GM12878 (cell line): ENCODE data around the gene SCAMP4. TPM values are rescaled to one million over a fixed set of nuclear protein-coding genes. Genes with fewer than 3 reads are reported as not detected.

Experiments used
- ATAC-seq: fragments of 200-7000 bp; cut with Tn5 transposase; 3 replicates; pipeline ENCODE4 v1.9.1; 2020; ENCODE audit warnings: mild to moderate bottlenecking, moderate library complexity
- BruUV-seq: library from RNA; stranded (reverse); fragments of 400-500 nt; replicated peaks from 2 replicates; lab custom pipeline; 2021; lab: Mats Ljungman, UMichigan
- CTCF ChIA-PET: fragments of 300-600 bp; sonication (Branson Sonifier 250); formaldehyde crosslinking; extraction: SDS; loops from one replicate; lab custom pipeline; 2021; ENCODE audit warnings: inconsistent platforms; lab: Yijun Ruan, JAX
- POLR2A ChIA-PET: fragments of 350-600 bp; formaldehyde crosslinking; extraction: SDS; loops from one replicate; lab custom pipeline; 2021; ENCODE audit warnings: inconsistent platforms; lab: Charles Lee
- RAD21 ChIA-PET: fragments of 300-600 bp; sonication (Branson Sonifier 250); formaldehyde crosslinking; loops from one replicate; lab custom pipeline; 2023; ENCODE audit warnings: antibody characterized with exemption; ENCODE audit not compliant: unreplicated experiment; lab: Charles Lee
- SMC1A ChIA-PET: fragments of 300-600 bp; sonication (Branson Sonifier 250); formaldehyde crosslinking; loops from one replicate; lab custom pipeline; 2023; ENCODE audit not compliant: unreplicated experiment, uncharacterized antibody; lab: Charles Lee
- DNase-seq: peaks from one replicate; pipeline ENCODE4 v3.0.0-alpha.2; 2011; ENCODE audit warnings: low read depth, low spot score
- FAIRE-seq: peaks from 3 replicates; lab custom pipeline; 2011; peaks lifted over from hg19 to GRCh38; lab: Jason Lieb, UNC
- H2AFZ ChIP-seq: 2 replicates; pipeline ENCODE4 v1.6.0; 2011; ENCODE audit warnings: low read depth, low read length, control low read depth; ENCODE audit not compliant: control insufficient read depth
- H3K27ac ChIP-seq: 2 replicates; pipeline ENCODE4 v1.5.1; 2011; ENCODE audit warnings: control low read depth; ENCODE audit not compliant: control insufficient read depth, insufficient read depth
- H3K27me3 ChIP-seq, 2 experiments: replicated peaks in 1 of 2; 2 replicates each; pipeline versions ENCODE4 v1.6.0 to v1.6.1; 2011; ENCODE audit warnings: low read length in 1 of 2; ENCODE audit not compliant: control insufficient read depth in 2 of 2, insufficient read depth in 2 of 2
- H3K36me3 ChIP-seq, 2 experiments: 2 replicates each; pipeline ENCODE4 v1.5.1; 2011; ENCODE audit warnings: low read length in 1 of 2; ENCODE audit not compliant: control insufficient read depth in 2 of 2, insufficient read depth in 2 of 2
- H3K4me1 ChIP-seq: 2 replicates; pipeline ENCODE4 v1.6.1; 2011; ENCODE audit warnings: mild to moderate bottlenecking, low read length, moderate library complexity, mixed read lengths; ENCODE audit not compliant: control insufficient read depth, insufficient read depth
- H3K4me2 ChIP-seq: 2 replicates; pipeline ENCODE4 v1.6.0; 2011; ENCODE audit warnings: control low read depth; ENCODE audit not compliant: control insufficient read depth, insufficient read depth
- H3K4me3 ChIP-seq: fragments of 200-600 bp; sonication (generic); 2 replicates; pipeline ENCODE4 v1.5.1; 2016
- H3K79me2 ChIP-seq: 2 replicates; pipeline ENCODE4 v1.6.0; 2011; ENCODE audit warnings: low read length; ENCODE audit not compliant: control insufficient read depth, insufficient read depth
- H3K9ac ChIP-seq: 2 replicates; pipeline ENCODE4 v1.8.0; 2011; ENCODE audit warnings: low read length, control low read depth, mixed read lengths; ENCODE audit not compliant: control insufficient read depth, insufficient read depth
- H3K9me3 ChIP-seq: replicated peaks from 3 replicates; pipeline ENCODE4 v1.5.1; 2011; ENCODE audit warnings: mild to moderate bottlenecking, low read length; ENCODE audit not compliant: control insufficient read depth, insufficient read depth
- H4K20me1 ChIP-seq: 2 replicates; pipeline ENCODE4 v1.6.0; 2011; ENCODE audit not compliant: control insufficient read depth, insufficient read depth
- CUX1 ChIP-seq: IDR thresholded peaks from 2 replicates; pipeline ENCODE4 v1.6.1; 2012; ENCODE audit warnings: improper control_type of control experiment, low read depth, low read length; ENCODE audit not compliant: insufficient replicate concordance
- FOXK2 ChIP-seq: fragments of 450-650 bp; IDR thresholded peaks from 2 replicates; pipeline ENCODE4 v1.6.1; 2017; ENCODE audit warnings: mild to moderate bottlenecking, moderate library complexity
- IKZF1 ChIP-seq: fragments of 450-650 bp; conservative IDR thresholded peaks from 2 replicates; pipeline ENCODE4 v1.6.1; 2017; ENCODE audit warnings: antibody characterized with exemption, mild to moderate bottlenecking
- JUNB ChIP-seq: IDR thresholded peaks from 2 replicates; pipeline ENCODE4 v1.6.1; 2016; ENCODE audit warnings: antibody characterized with exemption, mild to moderate bottlenecking
- MAX ChIP-seq: IDR thresholded peaks from 2 replicates; pipeline ENCODE4 v1.6.1; 2012; ENCODE audit warnings: low read depth, low read length, improper control_type of control experiment
- MEF2B ChIP-seq: fragments of 450-650 bp; IDR thresholded peaks from 2 replicates; pipeline ENCODE4 v1.6.1; 2018; ENCODE audit warnings: mild to moderate bottlenecking, moderate library complexity; ENCODE audit not compliant: partially characterized antibody, poor library complexity, severe bottlenecking
- MTA2 ChIP-seq: fragments of 450-650 bp; IDR thresholded peaks from 2 replicates; pipeline ENCODE4 v1.6.1; 2016; ENCODE audit warnings: low read depth, mild to moderate bottlenecking, moderate library complexity
- NFYA ChIP-seq: IDR thresholded peaks from 2 replicates; pipeline ENCODE4 v1.6.1; 2011; ENCODE audit warnings: low read depth, mild to moderate bottlenecking, low read length, improper control_type of control experiment, borderline replicate concordance
- RAD21 ChIP-seq: IDR thresholded peaks from 2 replicates; pipeline ENCODE4 v1.6.1; 2011; ENCODE audit warnings: mild to moderate bottlenecking, low read depth, low read length, moderate library complexity; ENCODE audit not compliant: insufficient read depth
- RB1 ChIP-seq: fragments of 450-650 bp; formaldehyde crosslinking; IDR thresholded peaks from 2 replicates; pipeline ENCODE4 v1.6.1; 2017; ENCODE audit warnings: mild to moderate bottlenecking, borderline replicate concordance
- TARDBP ChIP-seq: IDR thresholded peaks from 2 replicates; pipeline ENCODE4 v1.6.1; 2016; ENCODE audit warnings: borderline replicate concordance
- ZBED1 ChIP-seq: IDR thresholded peaks from 2 replicates; pipeline ENCODE4 v1.6.1; 2016; ENCODE audit warnings: borderline replicate concordance
- ZBTB4 ChIP-seq: fragments of 450-650 bp; formaldehyde crosslinking; IDR thresholded peaks from 2 replicates; pipeline ENCODE4 v1.4.0; 2022; ENCODE audit warnings: mild to moderate bottlenecking, moderate library complexity
- ZNF217 ChIP-seq: fragments of 450-650 bp; IDR thresholded peaks from 2 replicates; pipeline ENCODE4 v1.6.1; 2017; ENCODE audit warnings: antibody characterized with exemption, mild to moderate bottlenecking
- WGBS: methylation state at CpG from one replicate; pipeline ENCODE4 v1.1.6; 2016; ENCODE audit warnings: low lambda C conversion rate; ENCODE audit not compliant: insufficient replicate concordance, insufficient coverage; ENCODE audit errors: missing lambda C conversion rate; 5-methylcytosine and 5-hydroxymethylcytosine counted together
- in situ Hi-C: fragments of 300-500 bp; cut with MboI; formaldehyde crosslinking; loops from 9 replicates; pipeline ENCODE4 v1.14.3; 2018; ENCODE audit warnings: mixed read lengths
- intact Hi-C: fragments of 100-400 bp; cut with micrococcal nuclease; formaldehyde crosslinking; loops from one replicate; pipeline ENCODE4 v1.14.2; 2022; ENCODE audit not compliant: unreplicated experiment
- polyA plus RNA-seq, 11 experiments: library from polyadenylated mRNA; depleted of rRNA in 4 of 11; unstranded in 6 of 11; stranded (reverse) in 5 of 11; fragments of >200 nt; fragmentation: Nextera tagmentation in 4 of 11; fragmentation: Illumina TruSeq in 1 of 11; extraction: Ambion mirVana in 4 of 11; extraction: Trizol in 1 of 11; gene quantifications; 1 replicate in 1 of 11; 2 replicates in 10 of 11; pipeline versions ENCODE4 v1.2.1 to v1.2.3, GENCODE V29; 2011 to 2016; ENCODE audit warnings: inconsistent platforms in 2 of 11, missing spikeins in 2 of 11, low read depth in 1 of 11
- total RNA-seq, 4 experiments: library from RNA; depleted of rRNA in 3 of 4; stranded (reverse); fragments of >200 nt in 3 of 4; fragmentation: Illumina TruSeq in 1 of 4; extraction: Trizol in 1 of 4; gene quantifications; 2 replicates each; pipeline versions ENCODE4 v1.2.1 to v1.2.3, GENCODE V29; 2013 to 2021
- TF ChIP-seq, protein P1 (sequence below): fragments of 450-650 bp; IDR thresholded peaks from 2 replicates; pipeline ENCODE4 v1.6.1; 2016; ENCODE audit warnings: mild to moderate bottlenecking

Gene SCAMP4
- total and polyA plus RNA-seq, 10 of the 15 experiments (the other 5 are each of a cell fraction or from before 2014, with no cell fraction given), result 0.63 to 34.7 (median 12.8) TPM

DNA sequence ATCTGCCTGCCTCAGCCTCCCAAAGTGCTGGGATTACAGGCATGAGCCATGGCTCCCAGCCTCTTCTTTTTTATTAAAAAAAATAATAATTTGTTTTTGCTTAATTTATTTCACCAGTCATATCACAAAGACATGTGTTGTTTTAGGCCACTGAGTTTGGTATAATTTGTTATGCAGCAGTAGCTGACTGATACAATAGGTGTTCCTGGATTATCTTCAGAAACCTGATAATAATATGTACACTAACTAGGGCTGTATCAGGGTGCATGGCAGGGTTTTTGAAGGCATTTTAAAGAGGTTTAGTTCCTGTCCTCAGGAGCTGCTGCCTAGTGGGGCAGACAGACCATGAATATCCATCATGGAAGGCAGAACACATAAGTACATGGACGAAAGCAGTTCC, 26.2 kb downstream of the SCAMP4 start:
- BruUV-seq, result no TSS peak
- H3K4me2 ChIP-seq, result no peak overlapping the region
- WGBS, result 93% methylated on average over 1 of the region's 1 CpG
- no peak overlapping the region for H3K4me3 ChIP-seq
- no peaks in the 10 kb centered on the region for H4K20me1 ChIP-seq
- FAIRE-seq, result no peak
- no peak for ATAC-seq
- POLR2A ChIA-PET, result interaction anchor here (0.6 kb wide), 1 partner anchor 34 kb away, joined by 4 read pairs; no protein-coding TSS in a partner anchor
- in situ Hi-C loops, result no loop called here
- RAD21 ChIA-PET, result interaction anchor here (2.5 kb wide), 1 partner anchor 67 kb away, joined by 6 read pairs; no protein-coding TSS in a partner anchor
- no peak overlapping the region for H3K27ac ChIP-seq
- SMC1A ChIA-PET, result no interaction called here
- H3K4me1 ChIP-seq, result peaks cover 8% of the 10 kb centered on the region
- intact Hi-C loops, result no loop called here
- no peaks in the 10 kb centered on the region for H3K79me2 ChIP-seq
- no peaks in the 10 kb centered on the region for H3K36me3 ChIP-seq
- no peak overlapping the region for H2AFZ ChIP-seq
- H3K27me3 ChIP-seq, result no peaks in the 10 kb centered on the region
- CTCF ChIA-PET, result interaction anchor here (2.2 kb wide), 1 partner anchor 34 kb away, joined by 11 read pairs; no protein-coding TSS in a partner anchor
- TF ChIP-seq RB1, result no peak
- no peak for TF ChIP-seq FOXK2
- no peak for TF ChIP-seq NFYA
- no peak for TF ChIP-seq IKZF1
- TF ChIP-seq MTA2, result no peak
- no peak for TF ChIP-seq MEF2B
- no peak for TF ChIP-seq ZNF217
- TF ChIP-seq, protein P1, sequence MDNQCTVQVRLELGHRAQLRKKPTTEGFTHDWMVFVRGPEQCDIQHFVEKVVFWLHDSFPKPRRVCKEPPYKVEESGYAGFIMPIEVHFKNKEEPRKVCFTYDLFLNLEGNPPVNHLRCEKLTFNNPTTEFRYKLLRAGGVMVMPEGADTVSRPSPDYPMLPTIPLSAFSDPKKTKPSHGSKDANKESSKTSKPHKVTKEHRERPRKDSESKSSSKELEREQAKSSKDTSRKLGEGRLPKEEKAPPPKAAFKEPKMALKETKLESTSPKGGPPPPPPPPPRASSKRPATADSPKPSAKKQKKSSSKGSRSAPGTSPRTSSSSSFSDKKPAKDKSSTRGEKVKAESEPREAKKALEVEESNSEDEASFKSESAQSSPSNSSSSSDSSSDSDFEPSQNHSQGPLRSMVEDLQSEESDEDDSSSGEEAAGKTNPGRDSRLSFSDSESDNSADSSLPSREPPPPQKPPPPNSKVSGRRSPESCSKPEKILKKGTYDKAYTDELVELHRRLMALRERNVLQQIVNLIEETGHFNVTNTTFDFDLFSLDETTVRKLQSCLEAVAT, result no peak
- no peak for TF ChIP-seq RAD21
- no peak for TF ChIP-seq MAX
- TF ChIP-seq TARDBP, result no peak
- no peak for TF ChIP-seq CUX1
- no peak for TF ChIP-seq ZBED1
- TF ChIP-seq ZBTB4 (CRISPR knock-in tag), result no peak
- no peak for TF ChIP-seq JUNB
- H3K9me3 ChIP-seq, result peaks cover 3% of the 10 kb centered on the region; the same call in 1 of the 3 replicates
- no peak overlapping the region for H3K9ac ChIP-seq
- no peak for DNase-seq
